HG03442 (cell line): ENCODE measurements around the gene CRYGA.
"Not testable (repeated sequence)": the region's sequence is repeated elsewhere in the genome, so short reads cannot be mapped to it uniquely, and the experiment has no call there.

Experiments
- ATAC-seq: cut with Tn5 transposase; IDR thresholded peaks from one replicate; pipeline ENCODE4 v1.9.1; 2021; ENCODE audit warnings: mild to moderate bottlenecking, moderate library complexity; ENCODE audit not compliant: unreplicated experiment

CRYGA gene

DNA sequence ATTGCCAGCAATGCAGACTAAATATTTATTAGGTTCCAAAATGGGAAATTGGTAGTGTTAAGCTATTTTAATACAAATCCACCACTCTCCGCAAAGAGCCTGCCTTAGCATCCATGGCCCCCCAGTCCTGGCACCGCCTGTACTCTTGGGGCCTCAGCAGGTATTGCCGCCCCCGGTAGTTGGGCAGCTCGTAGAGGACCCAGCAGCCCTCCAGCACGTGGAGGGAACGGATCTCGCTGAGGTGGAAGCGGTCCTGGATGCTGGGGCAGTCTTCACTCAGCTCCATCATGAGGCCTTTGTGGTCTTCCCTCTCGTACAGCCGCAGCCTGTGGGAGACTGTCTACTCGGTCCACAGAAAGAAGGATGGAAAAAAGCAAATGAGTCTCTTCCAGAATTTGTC is 35.3 kb downstream of the CRYGA start:
- ATAC-seq, result no peak

DNA sequence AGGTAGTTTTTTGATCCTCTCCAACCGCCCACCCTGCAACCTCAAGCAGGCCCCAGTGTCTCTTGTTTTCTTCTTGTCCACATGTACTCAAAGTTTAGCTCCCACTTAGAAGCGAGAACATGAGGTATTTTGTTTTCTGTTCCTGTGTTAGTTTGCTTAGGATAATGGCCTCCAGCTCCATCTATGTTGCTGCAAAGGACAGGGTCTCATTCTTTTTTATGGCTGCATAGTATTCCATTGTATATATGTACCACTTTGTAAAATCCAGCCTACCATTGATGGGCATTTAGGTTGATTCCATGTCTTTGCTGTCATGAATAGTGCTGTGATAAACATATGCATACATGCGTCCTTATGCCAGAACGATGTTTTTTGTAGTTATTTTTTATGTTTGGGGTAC is 36.3 kb downstream of the CRYGA start:
- no peak for ATAC-seq

DNA sequence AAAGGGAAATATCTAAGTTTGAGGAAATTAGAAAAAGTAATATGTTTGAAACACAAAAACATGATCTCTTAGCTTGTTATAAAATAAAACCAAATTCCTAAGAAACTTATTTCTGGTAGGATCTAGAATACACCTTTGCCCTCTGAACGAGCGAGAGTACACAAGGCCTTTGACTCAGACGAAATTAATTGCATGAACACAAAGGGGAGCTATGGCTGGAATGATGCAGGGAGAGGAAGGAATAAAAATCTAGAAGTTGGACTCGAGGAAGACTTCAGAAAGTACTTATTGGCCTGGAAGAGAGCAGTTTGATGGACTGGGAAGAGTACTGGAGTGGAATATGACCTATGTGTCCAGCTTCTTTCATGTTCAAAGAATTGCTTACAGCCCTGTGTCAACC is 38.1 kb downstream of the CRYGA start:
- no peak for ATAC-seq

DNA sequence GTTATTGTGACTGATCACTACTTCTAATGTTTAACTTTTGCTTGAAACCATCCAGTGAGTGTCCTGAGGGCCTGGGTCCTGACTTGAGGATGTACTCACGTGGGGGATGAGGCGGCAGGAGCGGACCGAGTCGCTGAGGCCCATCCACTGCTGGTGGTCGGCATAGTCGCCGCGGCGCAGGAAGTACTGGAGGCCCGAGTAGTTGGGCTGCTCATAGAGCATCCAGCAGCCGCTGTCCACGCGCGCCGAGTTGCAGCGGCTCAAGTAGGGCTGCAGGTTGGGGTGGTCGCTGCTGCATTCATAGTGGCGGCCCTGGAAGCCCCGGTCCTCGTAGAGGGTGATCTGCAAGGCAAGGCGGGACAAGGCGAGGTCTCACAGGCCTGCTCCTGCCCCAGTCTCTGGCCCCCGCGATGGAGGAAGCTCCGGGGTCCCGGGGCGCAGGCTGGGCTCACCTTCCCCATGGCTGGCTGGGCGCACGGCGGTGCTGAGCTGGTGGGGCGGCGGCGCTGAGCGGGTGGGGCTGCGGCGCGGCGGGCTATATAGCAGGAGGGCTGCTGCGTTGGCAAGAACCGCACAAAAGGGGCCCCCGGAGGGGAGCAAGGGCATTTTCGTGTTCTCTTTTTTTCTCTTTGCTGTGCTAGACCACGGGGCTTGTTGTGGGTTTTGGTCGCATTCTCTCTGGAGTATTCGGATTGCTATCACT is 39.2 kb downstream of the CRYGA start, which contains the start of gene CRYGD:
CRYGD (minus strand) TSS at position 512 of the 703 bp plus-strand sequence; CDS start at position 461, 51 bp downstream.
- not testable (repeated sequence) for ATAC-seq

DNA sequence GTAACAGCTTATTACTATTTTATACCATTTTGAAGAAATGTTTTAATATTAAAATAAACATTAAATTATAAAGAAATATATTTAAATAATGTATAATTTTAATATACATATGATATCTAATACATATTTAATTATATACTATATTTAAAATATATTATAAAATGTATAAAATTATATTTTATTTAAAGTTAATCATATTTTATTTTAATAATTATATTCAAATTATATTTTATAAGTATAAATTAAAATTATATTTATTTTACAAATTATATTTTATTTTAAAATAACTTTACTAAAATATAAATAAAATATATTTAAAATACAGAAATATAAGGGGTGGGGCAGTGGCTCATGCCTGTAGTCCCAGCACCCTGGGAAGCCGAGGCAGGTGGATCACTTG is 41.1 kb downstream of the CRYGA start:
- ATAC-seq, result no peak

- no peak for ATAC-seq
Measured at GRCh38 chr2:208118918-208119317, 44.5 kb downstream of the CRYGA start.

GRCh38 chr2:208117390-208117789 is 46.0 kb downstream of the CRYGA start:
- not testable (repeated sequence) for ATAC-seq

DNA sequence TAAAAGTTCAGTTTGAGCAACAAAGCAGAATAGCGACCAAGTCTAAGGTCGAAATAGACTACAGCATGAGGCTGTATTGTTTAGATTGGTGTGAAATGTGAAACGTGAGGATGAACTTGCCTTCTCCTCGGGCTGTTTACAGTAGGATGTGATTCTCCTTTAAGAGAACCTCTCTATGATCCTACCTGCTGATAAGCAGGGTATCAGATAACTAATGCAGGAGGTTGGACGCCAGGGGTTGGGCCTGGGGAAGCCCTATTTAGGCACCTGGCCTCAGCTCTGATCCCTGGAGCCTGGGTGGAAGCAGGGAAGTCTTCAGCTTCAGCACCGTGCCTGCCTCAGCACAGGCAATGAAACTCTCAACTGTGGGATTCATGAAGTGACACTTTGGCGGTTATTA is 50.4 kb downstream of the CRYGA start:
- ATAC-seq, result no peak

- not testable (repeated sequence) for ATAC-seq
Measured at GRCh38 chr2:208112273-208112745, 51.1 kb downstream of the CRYGA start.
